NCI-H524 (cell line): ENCODE results near the gene SPATA12.

Source experiments
- DNase-seq, 2 experiments: peaks; one replicate each; lab custom pipeline; 2025; lab: John Stamatoyannopoulos, UW

SPATA12 gene

DNA sequence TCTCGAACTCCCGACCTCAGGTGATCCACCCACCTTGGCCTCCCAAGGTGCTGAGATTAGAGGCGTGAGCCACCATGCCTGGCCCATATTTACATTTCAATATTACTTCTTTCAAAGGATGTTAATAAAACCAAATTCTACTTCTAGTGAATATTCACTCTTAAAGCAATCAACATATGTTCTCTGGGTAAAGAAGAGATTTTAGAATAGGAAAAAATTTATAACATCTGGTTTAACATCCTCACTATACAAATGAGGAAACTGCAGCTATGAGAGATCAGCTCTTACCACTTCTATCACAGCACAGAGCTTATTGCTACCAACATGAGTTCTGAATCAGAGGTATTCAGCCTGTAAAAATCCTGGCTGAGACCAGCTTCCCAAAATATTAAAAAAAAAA, 56.0 kb downstream of the SPATA12 start:
- DNase-seq, result no peak

DNA sequence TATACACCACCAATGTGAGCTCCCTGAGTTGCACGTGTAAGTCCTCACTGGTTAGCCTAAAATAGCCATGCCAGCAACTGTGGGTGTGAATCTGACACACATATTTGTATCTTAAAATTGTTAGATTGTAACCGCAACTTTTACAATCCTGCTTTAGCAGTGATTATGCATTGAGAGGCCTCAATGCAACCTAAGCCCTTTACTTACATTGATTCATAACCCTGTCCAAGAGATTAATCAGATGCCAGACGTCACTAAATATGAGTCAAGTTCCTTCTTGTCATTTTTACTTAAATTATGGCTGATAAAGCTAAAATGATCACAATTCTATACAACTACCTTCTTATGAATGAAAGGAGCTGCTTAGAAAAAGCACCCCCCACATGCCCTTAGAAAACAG, 57.8 kb downstream of the SPATA12 start:
- DNase-seq, result no peak

DNA sequence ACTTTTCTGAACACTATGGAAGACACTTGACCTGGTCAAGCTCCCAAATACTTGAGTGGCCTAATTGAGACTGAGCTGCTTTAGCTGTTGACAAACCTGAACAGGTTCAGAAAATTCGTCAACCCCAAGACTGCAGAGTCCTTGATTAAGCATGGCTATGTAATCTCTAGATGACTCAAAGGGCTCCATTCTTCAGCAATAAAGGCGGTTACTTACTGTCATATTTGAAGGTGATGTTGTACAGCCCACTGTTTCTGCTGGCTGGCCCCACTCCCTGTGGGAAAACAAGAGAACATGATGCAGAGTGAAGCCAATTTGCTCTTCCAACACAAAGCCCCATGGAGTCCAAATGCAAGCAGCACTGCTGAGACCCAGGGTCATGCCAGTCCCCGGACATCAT, 59.6 kb downstream of the SPATA12 start:
- DNase-seq, result no peak

DNA sequence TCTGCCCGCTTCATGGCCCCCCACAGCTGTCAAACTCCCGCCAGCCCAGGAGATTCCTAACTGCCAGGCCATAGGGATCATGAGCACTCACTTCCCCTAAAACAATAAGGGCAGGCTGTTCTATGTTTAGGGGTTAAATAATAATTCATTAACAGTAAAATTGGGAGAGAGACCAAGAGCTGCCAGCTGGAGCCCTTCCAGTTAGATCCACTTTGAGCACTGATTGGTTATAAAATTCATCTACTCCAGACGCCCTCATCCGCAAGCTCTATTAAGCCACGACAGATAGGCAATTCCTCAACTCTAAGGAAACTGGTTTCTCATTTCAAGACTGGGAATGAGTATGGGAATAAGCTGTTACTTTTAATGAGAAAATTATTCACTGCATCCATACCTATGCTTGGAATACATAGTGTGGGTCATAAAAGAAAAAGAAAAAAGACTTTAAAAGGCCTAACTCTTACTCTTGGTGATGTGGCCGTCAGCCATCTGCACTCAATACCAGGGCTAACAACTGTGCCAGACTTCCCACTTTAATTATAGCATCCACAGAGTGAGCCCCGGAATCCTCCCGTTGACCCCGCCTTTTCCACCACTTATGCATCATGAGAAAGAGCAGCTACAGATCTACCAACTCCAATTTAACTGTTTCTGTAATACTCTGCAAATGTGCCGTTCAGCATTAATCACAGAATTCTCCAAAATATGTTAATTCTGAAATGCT, 60.1 kb downstream of the SPATA12 start:
- no peak for DNase-seq
